GM23338 (cell line): ENCODE data around the gene SMTNL2. TPM values are rescaled to one million over a fixed set of nuclear protein-coding genes. Genes with fewer than 3 reads are reported as not detected.

Source experiments
- ATAC-seq: fragments of 200-7000 bp; cut with Tn5 transposase; 3 replicates; pipeline ENCODE4 v1.9.1; 2020
- DNase-seq: peaks from one replicate; pipeline ENCODE4 v3.0.0-alpha.2; 2015; ENCODE audit warnings: low spot score
- H2AFZ ChIP-seq: fragments of 200-600 bp; sonication (generic); 2 replicates; pipeline ENCODE4 v1.8.0; 2016; ENCODE audit warnings: antibody characterized with exemption, mild to moderate bottlenecking, moderate library complexity
- H3F3A ChIP-seq: fragments of 200-600 bp; sonication (generic); replicated peaks from 2 replicates; pipeline ENCODE4 v1.8.0; 2017; ENCODE audit warnings: antibody characterized with exemption, mixed run types, low read depth
- H3K27ac ChIP-seq: fragments of 200-600 bp; sonication (generic); 2 replicates; pipeline ENCODE4 v1.6.1; 2016; ENCODE audit warnings: low read depth
- H3K27me3 ChIP-seq: fragments of 200-600 bp; sonication (generic); 2 replicates; pipeline ENCODE4 v1.8.0; 2016; ENCODE audit warnings: mild to moderate bottlenecking, mixed run types, moderate library complexity; ENCODE audit not compliant: insufficient read depth
- H3K36me3 ChIP-seq: fragments of 200-600 bp; sonication (generic); 2 replicates; pipeline ENCODE4 v1.8.0; 2016; ENCODE audit warnings: mild to moderate bottlenecking; ENCODE audit not compliant: insufficient read depth
- H3K4me1 ChIP-seq: fragments of 200-600 bp; sonication (generic); 2 replicates; pipeline ENCODE4 v1.8.0; 2016; ENCODE audit warnings: mild to moderate bottlenecking, moderate library complexity; ENCODE audit not compliant: insufficient read depth
- H3K4me2 ChIP-seq: fragments of 200-600 bp; sonication (generic); 2 replicates; pipeline ENCODE4 v1.7.1; 2017; ENCODE audit warnings: mixed run types
- H3K4me3 ChIP-seq: fragments of 200-600 bp; sonication (generic); 2 replicates; pipeline ENCODE4 v1.6.1; 2016; ENCODE audit warnings: mixed run types
- H3K79me2 ChIP-seq: fragments of 200-600 bp; sonication (generic); replicated peaks from 2 replicates; pipeline ENCODE4 v1.8.0; 2017; ENCODE audit warnings: mild to moderate bottlenecking; ENCODE audit not compliant: insufficient read depth
- H3K9me2 ChIP-seq: fragments of 200-600 bp; sonication (generic); 2 replicates; pipeline ENCODE4 v1.8.0; 2017; ENCODE audit not compliant: insufficient read depth
- H4K20me1 ChIP-seq: fragments of 200-600 bp; sonication (generic); replicated peaks from 2 replicates; pipeline ENCODE4 v1.8.0; 2017; ENCODE audit warnings: mild to moderate bottlenecking; ENCODE audit not compliant: insufficient read depth
- H3K27ac Mint-ChIP-seq: 2 replicates; pipeline ENCODE4 v1.8.0; 2020; ENCODE audit warnings: inconsistent platforms, mild to moderate bottlenecking, moderate library complexity, mixed read lengths
- H3K27me3 Mint-ChIP-seq: 3 replicates; pipeline ENCODE4 v1.8.0; 2022; ENCODE audit warnings: low read depth, mild to moderate bottlenecking, moderate library complexity, mixed read lengths, inconsistent platforms; ENCODE audit not compliant: insufficient read depth, poor library complexity
- H3K36me3 Mint-ChIP-seq: 3 replicates; pipeline ENCODE4 v1.8.0; 2021; ENCODE audit warnings: low read depth, mild to moderate bottlenecking, inconsistent platforms, moderate library complexity, mixed read lengths
- H3K4me1 Mint-ChIP-seq: 3 replicates; pipeline ENCODE4 v1.8.0; 2020; ENCODE audit warnings: mild to moderate bottlenecking, inconsistent platforms, mixed read lengths
- H3K4me3 Mint-ChIP-seq: 3 replicates; pipeline ENCODE4 v1.8.0; 2021; ENCODE audit warnings: moderate library complexity, mild to moderate bottlenecking, inconsistent platforms, mixed read lengths
- H3K9me3 Mint-ChIP-seq: 3 replicates; pipeline ENCODE4 v1.8.0; 2020; ENCODE audit warnings: moderate library complexity, mild to moderate bottlenecking, inconsistent platforms, mixed read lengths
- CREB1 ChIP-seq: fragments of 250-450 bp; sonication (Bioruptor Pico); IDR thresholded peaks from 2 replicates; pipeline ENCODE4 v1.5.0; 2020; ENCODE audit warnings: low read depth, mild to moderate bottlenecking, moderate library complexity
- ETS1 ChIP-seq: IDR thresholded peaks from 2 replicates; pipeline ENCODE4 v1.6.1; 2016; ENCODE audit warnings: antibody characterized with exemption
- EZH2 ChIP-seq: fragments of 200-600 bp; sonication (generic); IDR thresholded peaks from one replicate; pipeline ENCODE4 v1.8.0; 2017; ENCODE audit warnings: antibody characterized with exemption, mild to moderate bottlenecking, low read depth; ENCODE audit not compliant: unreplicated experiment
- EZH2phosphoT487 ChIP-seq: fragments of 200-600 bp; sonication (generic); IDR thresholded peaks from one replicate; pipeline ENCODE4 v1.8.1; 2018; ENCODE audit warnings: antibody characterized with exemption; ENCODE audit not compliant: unreplicated experiment
- JUNB ChIP-seq: IDR thresholded peaks from one replicate; pipeline ENCODE4 v1.6.1; 2016; ENCODE audit warnings: antibody characterized with exemption; ENCODE audit not compliant: unreplicated experiment
- NANOG ChIP-seq: IDR thresholded peaks from 2 replicates; pipeline ENCODE4 v1.6.1; 2016; ENCODE audit warnings: antibody characterized with exemption, borderline replicate concordance
- POLR2AphosphoS5 ChIP-seq: IDR thresholded peaks from 2 replicates; pipeline ENCODE4 v1.6.1; 2016; ENCODE audit warnings: antibody characterized with exemption, low read depth
- STAT1 ChIP-seq: IDR thresholded peaks from one replicate; pipeline ENCODE4 v1.6.1; 2016; ENCODE audit warnings: antibody characterized with exemption; ENCODE audit not compliant: unreplicated experiment
- ZNF331 ChIP-seq: fragments of 250-450 bp; sonication (Bioruptor Pico); IDR thresholded peaks from 2 replicates; pipeline ENCODE4 v1.5.0; 2020; ENCODE audit warnings: low read depth, mild to moderate bottlenecking, moderate library complexity
- ZNF462 ChIP-seq: fragments of 250-450 bp; sonication (Bioruptor Pico); IDR thresholded peaks from 2 replicates; pipeline ENCODE4 v1.5.0; 2020; ENCODE audit warnings: mild to moderate bottlenecking, moderate library complexity
- polyA plus RNA-seq: library from polyadenylated mRNA; unstranded; fragments of >200 nt; fragmentation: Nextera tagmentation; extraction: Ambion mirVana; gene quantifications from 2 replicates; pipeline ENCODE4 v1.2.1, GENCODE V29; 2016
- total RNA-seq: library from RNA; depleted of rRNA; stranded (reverse); fragments of >200 nt; shearing (Covaris generic); gene quantifications from 2 replicates; pipeline ENCODE4 v1.2.3, GENCODE V29; 2014
- TF ChIP-seq, protein P1 (sequence below), 2 experiments: fragments of 200-600 bp in 1 of 2; sonication (generic) in 1 of 2; conservative IDR thresholded peaks; 2 replicates each; pipeline versions ENCODE4 v1.5.1 to v1.6.1; 2016 to 2017; ENCODE audit warnings: antibody characterized with exemption in 2 of 2, low read depth in 2 of 2, mild to moderate bottlenecking in 2 of 2, moderate library complexity in 1 of 2

Gene SMTNL2
- total and polyA plus RNA-seq, 2 experiments from 2014 or later = 1.3 to 4.3 TPM

GRCh38 chr17:4602041-4602440 lies 17.7 kb downstream of the SMTNL2 start:
- Histone ChIP-seq H3K36me3 (no peaks in the 10 kb centered on the region), H3K27me3 (no peaks in the 10 kb centered on the region), H3K79me2 (no peaks in the 10 kb centered on the region), H3K4me3 (no peak overlapping the region), H3F3A (0 out of 2 replicates have a peak, but pooled peaks cover 9% of the 10 kb centered on the region), H2AFZ (no peak overlapping the region), H3K9me2 (no peaks in the 10 kb centered on the region), H3K4me2 (no peak overlapping the region), H3K4me1 (peaks cover 23% of the 10 kb centered on the region), H4K20me1 (no peaks in the 10 kb centered on the region), H3K27ac (no peak overlapping the region)
- Mint-ChIP-seq H3K36me3 (no peaks in the 10 kb centered on the region; the same call in 2 of the 3 replicates), H3K4me3 (no peak overlapping the region), H3K27ac (no peak overlapping the region), H3K27me3 (peaks cover 20% of the 10 kb centered on the region), H3K4me1 (peaks cover 38% of the 10 kb centered on the region), H3K9me3 (no peaks in the 10 kb centered on the region)
- DNase-seq (no peak), ATAC-seq (no peak)
- TF ChIP-seq ETS1 = no peak
- no peak for TF ChIP-seq EZH2
- TF ChIP-seq NANOG = no peak
- TF ChIP-seq ZNF331 (CRISPR knock-in tag) = no peak
- no peak for TF ChIP-seq EZH2phosphoT487
- TF ChIP-seq JUNB = no peak
- TF ChIP-seq CREB1 (CRISPR knock-in tag) = no peak
- no peak for TF ChIP-seq POLR2AphosphoS5
- TF ChIP-seq, protein P1, sequence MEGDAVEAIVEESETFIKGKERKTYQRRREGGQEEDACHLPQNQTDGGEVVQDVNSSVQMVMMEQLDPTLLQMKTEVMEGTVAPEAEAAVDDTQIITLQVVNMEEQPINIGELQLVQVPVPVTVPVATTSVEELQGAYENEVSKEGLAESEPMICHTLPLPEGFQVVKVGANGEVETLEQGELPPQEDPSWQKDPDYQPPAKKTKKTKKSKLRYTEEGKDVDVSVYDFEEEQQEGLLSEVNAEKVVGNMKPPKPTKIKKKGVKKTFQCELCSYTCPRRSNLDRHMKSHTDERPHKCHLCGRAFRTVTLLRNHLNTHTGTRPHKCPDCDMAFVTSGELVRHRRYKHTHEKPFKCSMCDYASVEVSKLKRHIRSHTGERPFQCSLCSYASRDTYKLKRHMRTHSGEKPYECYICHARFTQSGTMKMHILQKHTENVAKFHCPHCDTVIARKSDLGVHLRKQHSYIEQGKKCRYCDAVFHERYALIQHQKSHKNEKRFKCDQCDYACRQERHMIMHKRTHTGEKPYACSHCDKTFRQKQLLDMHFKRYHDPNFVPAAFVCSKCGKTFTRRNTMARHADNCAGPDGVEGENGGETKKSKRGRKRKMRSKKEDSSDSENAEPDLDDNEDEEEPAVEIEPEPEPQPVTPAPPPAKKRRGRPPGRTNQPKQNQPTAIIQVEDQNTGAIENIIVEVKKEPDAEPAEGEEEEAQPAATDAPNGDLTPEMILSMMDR (conservative IDR thresholded peaks at IDR 0.05; ENCODE audit: low read depth in 2 of 2) = no peak
- no peak for TF ChIP-seq STAT1
- TF ChIP-seq ZNF462 (CRISPR knock-in tag) = no peak
